Stimulated activated CD4-positive, alpha-beta T cell treated with anti-CD3 and anti-CD28 coated beads, TNF-alpha, amount 100 ng/mL, for 1 hour (primary cell): ENCODE measurements around the gene RHCG.
"Not testable (repeated sequence)": the region's sequence is repeated elsewhere in the genome, so short reads cannot be mapped to it uniquely, and the experiment has no call there.

Source experiments
- DNase-seq, 3 donors: peaks; one replicate each; pipeline ENCODE4 v3.0.0-alpha.2; 2020; ENCODE audit warnings: low read depth in 3 of 3, low spot score in 1 of 3

Gene RHCG

GRCh38 chr15:89479173-89479572, 17.2 kb downstream of the RHCG start:
- no peak for DNase-seq

- no peak for DNase-seq
Observed at GRCh38 chr15:89477411-89478242, 18.8 kb downstream of the RHCG start.

DNA sequence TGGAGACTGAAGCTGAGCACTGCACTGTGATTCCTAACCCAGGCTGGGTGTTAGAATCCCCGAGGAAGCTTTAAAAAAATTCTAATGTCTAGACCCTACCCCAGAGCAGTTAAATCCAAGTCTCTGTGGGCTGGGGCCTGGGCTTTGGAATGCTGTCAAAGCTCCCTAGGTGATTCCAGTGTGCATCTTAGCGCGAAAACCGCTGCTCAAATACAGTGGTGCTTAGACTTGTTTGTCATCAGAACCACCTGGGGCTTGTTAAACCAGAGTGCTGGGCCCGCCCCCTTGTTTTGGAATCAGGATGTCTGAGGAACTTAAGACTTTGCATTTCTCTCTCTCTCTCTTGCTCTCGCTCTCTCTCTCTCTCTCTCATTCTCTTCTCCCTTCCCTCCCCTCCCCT, 20.7 kb downstream of the RHCG start:
- no peak for DNase-seq

- DNase-seq = no peak
Observed at GRCh38 chr15:89472785-89473256, 23.6 kb downstream of the RHCG start.

DNA sequence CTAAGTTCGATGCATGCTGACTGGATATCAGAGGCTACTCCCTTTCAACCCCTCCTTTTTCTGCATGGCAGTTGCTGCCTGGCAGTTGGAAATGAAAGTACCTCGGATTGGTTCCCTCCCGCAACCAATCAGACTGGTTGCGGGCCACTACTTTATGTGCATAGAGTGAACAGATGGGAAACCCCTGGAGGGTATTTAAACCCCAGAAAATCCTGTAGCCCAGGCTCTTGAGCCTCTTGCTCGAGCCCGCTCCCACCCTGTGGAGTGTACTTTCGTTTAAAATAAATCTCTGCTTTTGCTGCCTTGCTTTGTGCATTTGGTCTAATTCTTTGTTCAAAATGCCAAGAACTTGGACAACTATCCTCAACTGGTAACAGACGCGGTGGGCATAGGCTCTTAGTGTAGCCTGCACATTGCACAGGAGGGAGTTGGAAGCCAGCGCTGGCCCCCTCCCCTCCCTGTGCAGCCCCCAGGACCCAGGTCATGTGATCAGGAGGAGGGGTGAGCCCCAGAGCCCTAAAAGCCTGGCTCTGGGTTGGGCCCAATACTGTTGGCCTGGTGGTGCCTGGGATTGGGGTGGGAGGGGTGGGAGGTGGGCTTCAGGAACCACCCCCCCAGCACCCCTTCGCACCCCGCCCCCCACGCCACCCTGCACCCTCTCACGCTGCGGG, 26.8 kb downstream of the RHCG start:
- DNase-seq = no peak

DNA sequence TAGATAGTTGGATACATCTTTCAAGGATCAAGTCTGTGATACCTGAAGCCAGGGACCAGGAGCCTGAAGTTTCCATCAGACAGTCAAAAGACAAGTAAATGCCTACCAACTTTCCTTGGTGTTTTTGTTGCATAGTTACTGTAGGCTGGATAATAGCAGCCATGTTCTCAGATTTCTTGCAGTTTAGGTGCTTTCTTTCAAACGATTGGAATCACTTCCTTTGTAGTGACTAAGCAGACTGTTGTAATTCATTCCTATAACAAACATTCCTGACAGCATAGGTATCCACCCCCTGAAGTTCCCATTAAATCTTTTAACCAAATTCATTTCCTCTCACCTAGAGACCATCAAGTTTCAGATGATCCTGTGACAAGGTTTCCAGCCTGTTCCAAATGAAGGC, 27.6 kb downstream of the RHCG start:
- not testable (repeated sequence) for DNase-seq

GRCh38 chr15:89463113-89463512, 33.3 kb downstream of the RHCG start:
- no peak for DNase-seq

- DNase-seq = no peak
Observed at GRCh38 chr15:89462198-89462912, 34.0 kb downstream of the RHCG start.

GRCh38 chr15:89461386-89461785, 35.0 kb downstream of the RHCG start:
- DNase-seq = no peak

DNA sequence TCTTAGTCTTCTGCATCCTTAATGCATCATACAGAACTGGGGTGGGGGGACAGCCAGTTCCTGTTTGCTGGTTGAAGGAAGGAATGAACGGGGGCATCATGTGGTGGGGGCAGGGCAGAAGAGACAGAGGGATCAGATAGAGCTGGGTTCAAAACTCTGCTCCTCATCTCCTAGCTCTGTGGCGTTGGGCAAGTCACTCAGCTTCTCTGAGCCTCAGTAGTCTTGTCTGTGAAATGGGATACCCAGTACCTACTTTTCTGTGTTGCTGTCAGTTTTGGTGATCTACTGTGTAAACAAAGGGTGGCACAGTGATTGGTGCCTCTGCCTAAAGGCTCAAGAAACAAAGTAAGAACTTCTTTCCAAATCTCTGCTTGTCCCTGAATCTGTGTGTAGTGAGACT, 36.3 kb downstream of the RHCG start:
- no peak for DNase-seq

GRCh38 chr15:89459271-89460038, 36.9 kb downstream of the RHCG start:
- DNase-seq = no peak

- DNase-seq = no peak
Observed at GRCh38 chr15:89458440-89458839, 37.9 kb downstream of the RHCG start.

GRCh38 chr15:89457086-89457485, 39.3 kb downstream of the RHCG start:
- DNase-seq = no peak

GRCh38 chr15:89455535-89455934, 40.8 kb downstream of the RHCG start:
- no peak for DNase-seq

DNA sequence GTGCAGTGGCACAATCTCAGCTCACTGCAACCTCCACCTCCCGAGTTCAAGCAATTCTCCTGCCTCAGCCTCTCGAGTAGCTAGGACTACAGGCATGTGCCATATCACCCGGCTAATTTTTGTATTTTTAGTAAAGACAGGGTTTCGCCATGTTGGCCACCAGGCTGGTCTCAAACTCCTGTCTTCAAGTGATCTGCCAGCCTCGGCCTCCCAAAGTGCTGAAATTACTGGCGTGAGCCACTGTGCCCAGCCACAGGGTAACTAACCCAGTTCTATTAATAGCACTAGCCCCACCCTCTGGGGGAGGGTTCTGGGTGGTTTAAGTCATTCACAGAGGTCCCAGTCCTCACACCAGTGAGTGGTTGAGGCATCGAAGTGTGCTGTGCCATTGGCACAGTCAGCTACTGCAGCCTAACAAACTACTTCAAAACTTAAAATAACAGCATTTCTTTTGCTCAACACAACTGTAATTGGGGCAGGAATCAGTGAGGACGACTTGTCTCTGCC, 44.0 kb downstream of the RHCG start:
- no peak for DNase-seq

DNA sequence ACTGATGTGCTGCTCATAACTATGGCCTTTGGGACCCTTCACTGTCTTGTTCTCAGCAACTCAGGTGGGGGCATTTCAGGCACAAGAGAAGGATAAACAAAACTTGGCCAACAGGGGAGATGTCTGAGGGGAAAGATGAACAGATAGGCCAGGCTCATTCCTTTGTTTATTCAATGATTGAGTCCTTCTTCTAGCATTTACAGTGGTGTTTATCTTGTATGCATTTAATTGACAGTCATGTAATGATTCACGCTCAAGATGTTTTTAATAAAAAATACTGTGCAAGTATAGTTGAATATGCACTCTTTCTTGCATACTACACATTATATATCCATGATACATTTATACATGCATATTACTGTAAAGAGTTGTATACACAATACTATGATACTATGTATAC, 44.5 kb downstream of the RHCG start:
- no peak for DNase-seq

- DNase-seq = no peak
Observed at GRCh38 chr15:89450076-89451006, 46.0 kb downstream of the RHCG start.

DNA sequence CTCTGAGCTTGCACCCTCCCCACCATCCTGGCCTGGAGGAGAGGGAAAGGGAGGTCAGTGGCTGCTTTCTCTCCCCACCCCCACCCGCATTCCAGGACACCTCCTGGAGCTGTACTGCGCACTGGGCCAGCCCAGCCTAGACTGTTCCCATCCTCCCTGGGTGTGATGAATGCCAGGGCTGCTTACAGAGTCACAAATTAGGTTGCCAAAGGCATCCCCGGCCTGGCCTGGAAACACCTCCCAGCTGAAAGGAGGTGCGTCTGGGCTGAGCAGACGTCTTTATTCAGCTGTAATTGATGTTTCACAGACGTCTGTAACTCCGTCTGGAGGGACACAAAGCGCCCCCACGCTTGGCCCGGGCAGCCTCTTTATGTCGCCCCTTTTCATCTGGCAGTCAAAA, 47.6 kb downstream of the RHCG start:
- no peak for DNase-seq

DNA sequence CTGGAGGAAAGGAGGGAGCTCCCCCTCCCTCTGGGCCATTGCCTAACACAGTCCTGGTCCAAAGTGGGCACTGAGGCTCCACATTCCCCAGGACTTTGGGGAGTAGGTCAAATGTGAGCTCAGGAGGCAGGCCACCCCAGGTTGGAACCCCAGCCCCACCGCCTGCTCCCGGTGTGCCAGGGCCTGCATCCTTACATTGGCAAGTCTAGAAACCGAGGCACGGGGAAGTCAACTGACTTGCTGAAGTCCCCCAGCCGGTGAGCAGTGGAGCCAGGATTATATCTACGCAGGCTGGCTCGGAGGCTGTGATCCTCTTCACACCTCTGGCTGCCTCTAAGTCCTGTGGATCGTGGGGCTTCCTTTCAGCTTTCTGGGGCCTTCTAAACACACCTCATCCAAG, 48.7 kb downstream of the RHCG start:
- no peak for DNase-seq
